ENCODE data around the gene ILDR1. TPM values are rescaled to one million over a fixed set of nuclear protein-coding genes. Genes with fewer than 3 reads are reported as not detected.
"Not testable (repeated sequence)": the region's sequence is repeated elsewhere in the genome, so short reads cannot be mapped to it uniquely, and the experiment has no call there.

Gene ILDR1
- polyA plus RNA-seq (2013, experiment 1 of 2; ENCODE audit: insufficient read length) = not detected
- not detected for polyA plus RNA-seq (2013, experiment 2 of 2; ENCODE audit: insufficient read length)

- DNase-seq = no peak
These were observed at the start of gene ILDR1 for GRCh38 chr3:122021811-122022401. Gene ILDR1 (minus strand): TSS chr3:122022247. CDS start chr3:122022077, 170 bp downstream.

DNA sequence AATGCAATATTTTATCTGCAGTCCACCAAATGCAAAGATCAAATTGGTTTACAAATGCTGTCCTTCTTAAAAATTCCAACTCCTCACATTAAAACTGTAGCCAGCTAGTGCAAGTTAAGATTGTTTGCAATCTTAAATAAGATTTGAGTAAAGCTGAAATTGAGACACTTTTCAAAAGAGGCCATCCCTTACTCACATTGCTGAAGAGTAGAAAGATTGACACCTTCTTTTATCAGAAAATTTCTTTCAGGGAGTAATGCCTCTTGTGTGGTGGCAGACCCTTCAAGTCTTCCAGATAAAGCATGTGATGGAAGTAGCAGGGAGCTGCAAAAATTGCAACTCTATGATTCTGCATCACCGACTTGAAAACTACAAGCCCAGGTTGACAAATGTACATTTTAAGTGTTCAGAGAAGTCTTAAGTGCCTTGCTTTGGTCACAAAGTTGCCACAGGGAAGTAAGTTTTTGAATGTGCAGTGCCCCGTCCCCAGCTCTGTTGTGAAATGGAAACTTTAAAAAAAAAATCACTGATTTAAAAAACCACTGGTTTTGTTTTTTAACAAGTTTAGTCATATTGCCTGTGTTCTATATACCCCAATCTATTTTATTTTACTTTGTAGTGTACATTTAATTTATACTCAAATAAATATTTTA is 45.7 kb upstream of the ILDR1 start:
- DNase-seq = no peak

DNA sequence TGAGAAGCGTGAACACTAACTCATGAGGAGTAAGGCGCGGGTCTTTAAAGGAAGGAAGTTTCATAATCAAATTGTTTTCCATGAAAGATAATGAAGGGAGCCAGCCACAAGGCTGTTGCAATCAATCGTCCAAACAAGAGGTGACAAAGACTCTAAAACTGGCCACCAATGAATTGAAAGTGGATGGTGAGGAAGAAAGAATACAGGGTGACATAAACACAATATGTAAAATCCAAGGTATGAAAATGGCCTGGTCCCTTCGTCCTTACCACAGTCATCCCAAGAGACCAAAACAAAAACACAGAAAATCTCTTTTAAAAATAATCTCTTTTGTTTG is 45.1 kb upstream of the ILDR1 start:
- DNase-seq = no peak

DNA sequence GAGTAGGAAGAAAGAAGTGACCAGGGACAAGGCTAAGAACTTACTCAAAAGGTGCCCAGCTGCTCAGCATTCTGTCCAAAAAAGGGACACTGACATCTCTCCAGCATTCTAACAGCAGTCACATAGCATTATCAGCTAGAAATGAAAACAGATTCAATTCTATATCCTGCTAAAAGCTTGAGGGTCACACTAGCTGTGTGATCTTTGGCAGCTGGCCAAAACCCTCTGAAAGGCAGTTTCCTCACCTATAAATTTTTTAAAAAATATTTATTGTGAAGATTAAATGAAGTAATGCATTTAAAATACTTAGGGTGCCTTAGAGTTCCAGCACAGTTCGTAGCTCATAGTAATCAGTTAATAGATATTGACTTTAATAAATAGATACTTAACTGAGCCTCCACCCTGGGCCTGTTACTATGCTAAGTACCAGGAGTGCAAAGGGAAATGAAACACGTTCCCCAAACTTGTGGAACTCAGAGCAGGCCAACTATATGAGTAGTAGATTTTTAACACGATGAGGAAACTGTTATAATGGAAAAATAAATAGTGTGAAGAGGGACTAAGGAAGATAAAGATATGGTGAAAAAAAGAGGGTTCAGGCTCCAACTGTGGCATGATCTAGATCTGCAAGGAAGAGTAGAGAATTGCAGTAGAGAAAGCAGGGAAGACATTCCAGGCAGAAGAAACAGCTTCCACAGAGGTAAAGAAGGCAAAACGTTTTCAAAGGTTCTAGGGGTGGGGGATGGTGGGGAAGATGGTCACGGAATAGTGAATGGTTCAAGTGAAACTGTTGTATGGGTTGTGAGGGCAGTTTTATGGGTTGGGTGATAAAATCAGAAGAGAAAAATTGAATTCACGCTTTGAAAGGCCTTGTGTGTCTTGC is 44.5 kb upstream of the ILDR1 start:
- DNase-seq = no peak

DNA sequence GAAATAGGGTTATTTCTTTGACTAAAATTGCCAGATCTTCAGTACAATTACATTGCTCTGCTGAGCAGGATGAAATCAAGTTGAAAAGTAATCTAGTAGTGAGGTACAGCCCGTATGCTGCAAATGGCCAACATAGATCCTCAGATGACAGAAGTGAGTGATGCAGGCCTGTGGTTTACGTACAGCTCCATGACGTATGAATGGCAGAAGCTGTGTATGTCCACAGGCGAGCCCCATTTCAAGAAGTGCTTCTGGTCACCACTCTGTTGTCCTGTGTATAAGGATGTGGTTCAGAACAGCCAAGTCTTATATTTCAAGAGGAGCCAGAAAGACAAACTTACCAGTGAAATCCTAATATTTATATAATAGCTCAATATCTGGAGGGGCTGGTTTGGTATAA is 42.3 kb upstream of the ILDR1 start:
- DNase-seq = no peak

GRCh38 chr3:122063908-122064307 is 41.9 kb upstream of the ILDR1 start:
- DNase-seq = no peak

- no peak for DNase-seq
These were observed 38.1 kb upstream of the ILDR1 start for GRCh38 chr3:122060040-122060698.

GRCh38 chr3:122058294-122058693 is 36.2 kb upstream of the ILDR1 start:
- DNase-seq = no peak

GRCh38 chr3:122057671-122058070 is 35.6 kb upstream of the ILDR1 start:
- DNase-seq = no peak

DNA sequence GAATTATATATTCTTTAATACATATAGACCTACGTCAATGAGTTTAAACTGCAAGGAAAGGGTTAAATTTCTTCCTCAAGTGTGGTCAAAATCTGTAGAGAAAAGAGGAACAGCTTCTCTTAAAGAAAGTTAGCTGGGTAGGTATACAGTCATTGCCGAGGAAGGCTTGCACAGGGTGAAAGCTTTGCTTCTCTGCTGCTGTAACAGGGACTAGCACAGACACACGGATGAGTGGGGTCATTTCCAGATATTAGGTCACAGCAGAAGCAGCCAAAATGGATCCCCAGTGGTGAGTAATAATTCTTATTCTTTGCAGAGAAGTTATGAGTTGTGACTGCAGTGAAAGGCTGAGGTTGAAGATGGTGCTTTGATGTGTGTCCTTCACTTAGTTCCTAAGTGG is 33.2 kb upstream of the ILDR1 start, which contains the start of gene CD86:
Gene CD86, plus strand, starts transcription at position 148 of the 400 bp plus-strand sequence. Its CDS starts 128 bp downstream, at position 276.
- DNase-seq = no peak

GRCh38 chr3:122052968-122053367 is 30.9 kb upstream of the ILDR1 start:
- DNase-seq = no peak

DNA sequence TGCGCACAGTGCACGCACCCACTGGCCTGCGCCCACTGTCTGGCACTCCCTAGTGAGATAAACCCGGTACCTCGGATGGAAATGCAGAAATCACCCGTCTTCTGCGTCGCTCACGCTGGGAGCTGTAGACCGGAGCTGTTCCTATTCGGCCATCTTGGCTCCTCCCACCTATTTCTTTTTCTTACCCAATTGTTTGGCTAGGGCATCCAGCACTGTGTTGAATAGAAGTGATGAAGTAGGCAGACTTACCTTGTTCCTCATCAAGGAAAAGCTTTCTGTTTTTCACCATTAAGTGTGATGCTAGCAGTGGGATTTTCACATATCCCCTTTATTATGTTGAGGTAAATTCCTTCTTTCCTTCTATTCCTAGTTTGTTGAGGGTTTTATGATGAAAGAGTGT is 25.7 kb upstream of the ILDR1 start:
- not testable (repeated sequence) for DNase-seq

DNA sequence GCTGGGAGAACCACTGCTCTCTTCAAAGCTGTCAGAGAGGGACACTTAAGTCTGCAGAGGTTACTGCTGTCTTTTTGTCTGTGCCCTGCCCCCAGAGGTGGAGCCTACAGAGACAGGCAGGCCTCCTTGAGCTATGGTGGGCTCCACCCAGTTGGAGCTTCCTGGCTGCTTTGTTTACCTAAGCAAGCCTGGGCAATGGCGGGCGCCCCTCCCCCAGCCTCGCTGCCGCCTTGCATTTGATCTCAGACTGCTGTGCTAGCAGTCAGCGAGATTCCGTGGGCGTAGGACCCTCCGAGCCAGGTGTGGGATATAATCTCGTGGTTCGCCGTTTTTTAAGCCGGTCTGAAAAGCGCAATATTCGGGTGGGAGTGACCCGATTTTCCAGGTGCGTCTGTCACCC is 25.2 kb upstream of the ILDR1 start:
- DNase-seq = not testable (repeated sequence)

DNA sequence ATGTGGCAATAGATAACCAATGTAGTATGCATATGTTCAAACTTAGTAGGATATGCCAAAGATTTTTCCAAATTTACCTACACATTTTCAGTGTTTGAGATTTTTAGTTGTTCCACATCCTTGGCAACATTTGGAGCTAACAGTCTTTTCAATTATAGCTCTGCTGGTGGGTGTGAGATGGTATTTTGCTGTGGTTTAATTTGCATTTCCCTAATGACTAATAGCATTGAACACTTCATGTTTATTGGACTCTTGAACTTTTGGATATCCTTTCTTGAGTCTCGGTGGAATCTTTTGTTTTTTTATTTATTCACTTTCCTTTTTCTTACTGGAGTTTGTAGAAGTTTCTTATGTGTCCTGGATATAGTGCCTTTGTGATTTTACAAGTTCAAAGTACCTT is 11.0 kb upstream of the ILDR1 start:
- no peak for DNase-seq

DNA sequence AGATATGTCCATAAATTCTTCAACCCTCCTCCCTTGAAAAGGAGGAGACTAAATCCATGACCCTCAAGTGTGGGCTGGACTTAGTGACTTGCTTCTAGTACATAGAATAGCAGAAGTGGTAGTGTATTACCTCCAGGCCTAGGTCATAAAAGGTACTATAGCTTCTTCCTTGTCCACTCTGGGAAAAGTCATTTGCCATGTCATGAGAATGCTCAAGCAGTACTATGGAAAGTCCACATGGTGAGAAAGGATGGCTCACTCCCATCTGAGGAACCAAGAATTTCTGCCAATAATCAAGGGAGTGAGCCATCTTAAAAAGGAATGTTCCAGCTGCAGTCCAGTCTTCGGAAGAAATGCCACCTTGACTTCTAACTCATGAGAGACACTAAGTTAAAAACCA is 10.5 kb upstream of the ILDR1 start:
- no peak for DNase-seq

- DNase-seq = no peak
These were observed 9.0 kb upstream of the ILDR1 start for GRCh38 chr3:122031123-122031468.

GRCh38 chr3:122030381-122031122 is 8.5 kb upstream of the ILDR1 start:
- peak; percentile 21 for DNase-seq

DNA sequence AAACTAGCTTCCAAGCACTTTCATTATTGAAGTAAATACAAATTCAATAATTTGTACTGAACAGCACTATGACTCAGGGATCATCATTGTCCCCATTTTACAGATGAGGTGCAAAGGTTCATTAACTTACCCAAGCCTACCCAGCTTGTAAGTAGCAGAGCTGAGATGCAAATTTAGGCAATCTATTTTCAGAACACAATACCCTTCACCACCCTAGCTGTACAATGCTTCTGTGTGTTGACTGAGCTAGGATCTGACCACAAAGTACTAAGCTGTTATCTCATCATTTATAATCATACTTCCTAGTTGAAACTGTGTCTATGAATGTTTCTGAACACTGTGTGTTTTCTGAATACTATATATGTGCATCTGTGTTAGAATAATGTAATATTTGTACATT is 3.2 kb upstream of the ILDR1 start:
- no peak for DNase-seq

DNA sequence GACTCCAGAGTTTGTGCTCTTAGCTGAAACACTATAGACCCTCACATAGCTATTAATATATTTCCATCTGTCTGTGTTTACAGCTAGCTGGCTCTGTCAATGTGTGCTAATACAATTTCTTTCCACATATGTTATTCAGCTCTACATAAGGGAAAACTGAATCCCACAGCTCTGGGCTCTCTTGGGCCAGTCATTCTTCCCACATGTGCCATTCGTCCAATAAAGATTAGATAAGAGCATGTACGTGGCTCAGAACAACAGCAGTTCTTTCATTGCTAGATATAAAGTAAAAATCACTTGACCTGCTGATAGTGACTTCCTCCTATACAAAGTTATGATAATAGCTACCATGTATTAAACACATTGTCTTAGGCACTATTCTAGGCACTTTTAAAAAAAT is 2.8 kb upstream of the ILDR1 start:
- DNase-seq = no peak

DNA sequence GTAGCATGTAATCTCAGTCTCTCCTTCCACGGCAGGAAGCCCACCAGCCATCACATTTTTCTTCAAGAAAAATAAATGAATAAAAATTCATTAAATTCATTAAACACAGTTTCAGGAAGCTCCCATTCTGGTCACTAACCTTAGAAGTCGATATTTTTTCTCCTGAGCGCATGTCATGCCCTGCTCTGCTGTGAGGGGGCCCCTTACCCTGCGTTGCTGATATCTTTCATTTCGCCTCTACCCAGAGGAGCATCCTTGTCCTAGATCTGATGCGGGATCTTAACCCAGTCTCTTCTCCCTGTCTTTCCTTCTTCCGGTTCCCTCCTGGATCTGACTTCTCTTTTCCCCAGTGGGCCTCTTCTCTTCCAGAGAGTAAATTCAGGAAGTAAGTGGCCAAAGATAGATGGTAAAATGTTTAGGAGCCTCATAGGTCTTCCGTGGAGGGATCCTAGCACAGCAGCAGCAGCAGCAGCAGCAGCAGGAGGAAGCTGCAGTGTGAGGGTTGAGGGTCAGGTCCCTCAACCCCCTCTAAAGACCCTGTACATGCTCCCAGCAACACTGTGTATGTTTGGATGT is 1.4 kb upstream of the ILDR1 start:
- no peak for DNase-seq

DNA sequence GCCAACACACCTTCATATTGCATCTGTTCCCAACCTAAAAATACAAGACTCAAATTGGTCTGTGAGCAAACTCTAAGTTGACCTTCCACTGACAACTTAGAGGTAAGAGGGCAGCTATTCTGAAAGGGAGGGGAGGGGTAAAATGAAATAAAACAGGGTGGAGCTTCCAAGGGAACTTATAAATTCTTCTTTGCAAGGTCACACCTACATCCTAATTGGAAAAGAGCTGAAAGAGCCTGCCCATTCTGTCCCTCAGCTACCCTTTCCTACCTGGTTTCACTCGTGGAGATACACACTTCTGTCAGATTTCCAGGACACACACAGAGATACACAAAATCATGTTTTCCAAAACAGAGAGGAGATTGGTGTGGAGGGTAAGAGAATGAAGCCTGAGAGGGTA is 1.0 kb downstream of the ILDR1 start:
- no peak for DNase-seq

DNA sequence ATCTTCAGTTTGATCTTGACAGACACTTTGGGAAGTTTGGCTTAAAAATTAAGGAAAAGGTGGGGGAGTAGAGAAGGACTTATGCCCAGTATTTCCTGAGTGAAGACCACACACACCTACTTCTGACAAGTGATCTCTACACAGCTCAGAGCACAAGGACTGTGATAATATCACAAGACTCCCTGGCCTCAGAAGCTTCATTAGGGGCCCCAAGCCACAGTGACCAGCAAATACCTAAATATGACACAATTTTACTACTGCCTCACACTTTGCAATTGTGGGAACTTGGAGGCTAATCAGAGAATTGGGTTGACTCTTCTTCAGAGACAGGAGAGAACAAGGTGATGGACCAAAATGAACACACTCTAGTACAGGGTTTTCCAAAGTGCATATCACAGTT is 2.6 kb downstream of the ILDR1 start:
- no peak for DNase-seq
